GM19025 (cell line): Measurements from ENCODE around the gene GPR25.
A peak's percentile ranks its signal among the peaks of the same experiment; 100 is the strongest.
"Not testable (repeated sequence)": the region's sequence is repeated elsewhere in the genome, so short reads cannot be mapped to it uniquely, and the experiment has no call there.

Experiments
- ATAC-seq: cut with Tn5 transposase; IDR thresholded peaks from one replicate; pipeline ENCODE4 v1.9.1; 2021; ENCODE audit warnings: mild to moderate bottlenecking, low read depth, moderate library complexity; ENCODE audit not compliant: unreplicated experiment

The GPR25 gene

DNA sequence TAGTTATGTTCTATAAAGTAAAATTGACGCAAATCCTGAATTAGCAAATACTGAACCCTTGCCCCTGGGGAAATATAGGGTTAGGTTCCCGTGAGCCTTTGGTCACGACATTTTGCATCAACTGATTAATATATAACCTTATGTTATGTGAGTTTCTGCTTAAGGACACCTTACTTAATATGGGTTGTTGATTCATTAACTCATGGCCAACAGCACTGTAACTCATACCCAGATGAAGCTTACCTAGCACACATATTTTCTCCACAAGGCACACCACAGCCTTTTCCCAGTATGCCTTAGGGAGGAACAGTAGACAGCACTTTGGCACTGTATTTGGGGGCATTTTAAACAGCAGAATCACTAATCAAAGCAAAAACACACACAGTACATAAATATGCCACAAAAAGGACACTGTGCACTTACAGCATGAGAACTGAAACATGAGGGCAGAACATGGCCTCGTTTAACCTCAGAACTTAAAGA lies 37.0 kb downstream of the GPR25 start:
- ATAC-seq, result peak; percentile 47

DNA sequence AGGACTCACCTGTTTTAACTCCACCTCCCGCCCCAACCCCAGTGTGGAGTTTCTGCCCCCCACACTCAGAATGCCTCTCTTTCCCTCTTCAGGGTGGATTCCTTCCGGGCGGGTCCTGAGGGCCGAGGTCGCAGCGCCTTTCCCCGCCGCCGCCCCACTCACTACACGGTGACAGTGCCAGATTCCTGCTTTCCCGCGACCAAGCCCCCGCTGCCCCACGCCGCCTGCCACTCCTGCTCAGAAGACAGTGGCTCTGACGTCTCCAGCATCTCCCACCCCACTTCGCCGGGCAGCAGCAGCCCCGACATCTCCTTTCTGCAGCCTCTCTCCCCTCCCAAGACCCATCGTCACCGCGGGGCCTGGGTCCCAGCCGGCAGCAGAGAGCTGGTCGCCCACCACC lies 38.6 kb downstream of the GPR25 start:
- ATAC-seq, result no peak

DNA sequence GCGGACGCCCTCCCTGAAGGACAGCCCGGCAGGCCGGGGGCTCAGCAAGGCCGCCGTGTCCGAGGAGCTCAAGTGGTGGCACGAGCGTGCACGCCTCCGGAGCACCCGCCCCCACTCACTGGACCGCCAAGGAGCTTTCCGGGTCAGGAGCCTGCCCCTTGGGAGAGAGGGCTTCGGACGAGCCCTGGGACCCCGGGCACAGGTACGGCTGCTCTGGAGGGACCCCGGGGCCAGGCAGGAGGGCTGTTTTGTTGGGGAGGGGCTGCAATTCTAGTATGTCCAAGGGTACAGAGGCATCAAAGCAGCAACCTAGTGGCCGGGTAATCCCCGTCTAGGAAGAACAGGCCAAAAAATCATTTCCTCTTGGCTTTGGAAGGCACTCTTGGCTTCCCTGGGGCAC lies 39.2 kb downstream of the GPR25 start:
- not testable (repeated sequence) for ATAC-seq

DNA sequence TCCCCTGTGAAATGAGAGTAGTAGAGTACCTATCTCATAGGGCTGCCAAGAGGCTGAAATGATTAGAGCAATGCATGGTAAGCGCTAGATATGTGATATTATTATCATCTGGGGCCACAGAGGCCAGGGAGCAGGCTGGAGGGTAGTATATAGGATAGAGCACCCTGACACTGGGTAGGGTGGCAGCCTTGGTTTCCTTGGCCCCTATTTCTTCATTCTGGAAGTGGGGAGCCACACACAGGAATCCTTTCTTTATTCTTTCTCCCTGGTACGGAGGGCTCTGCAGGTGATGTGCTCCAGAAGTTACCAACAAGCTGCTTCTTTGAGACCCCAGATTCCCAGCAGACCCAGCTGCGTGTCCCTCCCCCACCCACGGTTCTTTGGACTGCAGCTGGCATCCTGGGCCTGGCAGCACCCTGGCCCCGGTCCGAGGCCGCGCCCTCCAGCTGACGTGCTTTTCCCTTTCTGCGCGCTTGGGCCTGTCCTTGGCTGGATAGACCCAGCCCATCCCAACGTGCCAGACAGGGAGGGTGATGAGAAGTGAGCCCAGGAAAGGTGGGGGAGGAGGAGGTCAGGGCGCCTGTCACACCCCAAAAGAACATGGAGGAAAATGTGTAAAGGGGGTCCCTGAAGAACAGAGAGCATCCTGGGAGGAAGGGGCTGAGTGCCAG lies 40.1 kb downstream of the GPR25 start:
- ATAC-seq, result no peak

DNA sequence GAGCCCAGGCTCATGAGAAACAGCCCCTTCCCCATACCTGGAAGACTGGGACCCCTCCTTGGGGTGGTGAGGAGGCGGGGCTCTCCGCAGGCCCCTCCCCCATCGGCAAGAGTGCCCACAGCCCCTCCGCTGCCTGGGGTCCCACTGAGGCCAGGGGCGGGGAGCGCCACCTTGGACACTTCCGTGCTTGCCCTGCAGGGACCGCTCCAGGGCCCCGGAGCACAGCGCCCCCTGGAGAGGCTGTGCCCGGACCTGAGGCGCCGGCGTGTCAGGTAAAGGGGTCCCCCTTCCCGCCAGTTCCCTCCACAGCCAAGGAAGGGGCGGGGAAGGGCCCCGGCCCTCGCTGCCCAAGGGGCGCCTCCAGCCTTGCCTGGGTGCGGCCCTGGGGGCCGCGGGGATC lies 43.4 kb downstream of the GPR25 start:
- ATAC-seq, result no peak

DNA sequence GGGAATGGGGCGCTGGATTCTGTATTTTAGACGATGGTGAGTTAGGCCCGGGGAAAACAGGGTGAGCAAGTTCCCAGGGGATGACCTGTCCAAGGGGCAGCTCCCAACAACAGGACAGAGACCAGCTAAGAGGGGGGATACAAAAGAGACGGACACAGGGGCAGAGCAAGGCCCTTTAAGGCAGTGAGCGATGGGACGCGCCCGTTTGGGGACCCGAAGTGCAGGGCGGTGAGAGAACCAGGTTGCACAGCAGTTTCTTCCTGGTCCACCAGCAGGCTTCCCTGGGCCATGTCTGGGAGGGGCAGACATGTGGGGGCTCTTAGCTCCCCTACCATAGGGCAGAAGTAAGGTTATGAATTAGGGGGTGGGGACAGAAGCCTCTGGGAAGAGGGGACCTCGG lies 43.9 kb downstream of the GPR25 start:
- no peak for ATAC-seq

DNA sequence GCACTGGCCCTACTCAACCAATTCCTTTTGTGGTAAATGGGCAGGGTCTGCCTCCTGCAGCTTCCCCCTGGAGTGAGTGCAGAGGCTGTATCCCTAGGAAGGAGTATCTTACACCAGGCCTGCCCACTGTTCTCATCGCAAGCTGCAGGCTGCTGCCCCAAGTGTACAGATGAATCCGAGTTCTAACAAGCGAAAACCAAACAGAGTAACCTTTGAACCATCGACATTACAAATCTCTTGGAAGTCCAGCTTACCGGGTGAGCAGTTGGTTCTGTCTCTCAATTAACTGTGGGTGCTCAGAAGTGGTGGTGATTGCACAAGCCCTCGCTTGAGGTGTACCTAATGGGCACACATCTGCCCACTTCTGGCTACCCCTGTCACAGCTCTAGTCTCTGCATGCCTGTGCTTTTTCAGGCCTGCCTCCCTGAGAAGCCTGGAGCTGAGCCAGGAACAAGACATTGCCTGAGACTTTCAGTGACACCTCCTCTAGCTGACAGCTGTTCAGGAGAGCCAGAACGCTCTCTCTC lies 44.6 kb downstream of the GPR25 start:
- ATAC-seq, result no peak

DNA sequence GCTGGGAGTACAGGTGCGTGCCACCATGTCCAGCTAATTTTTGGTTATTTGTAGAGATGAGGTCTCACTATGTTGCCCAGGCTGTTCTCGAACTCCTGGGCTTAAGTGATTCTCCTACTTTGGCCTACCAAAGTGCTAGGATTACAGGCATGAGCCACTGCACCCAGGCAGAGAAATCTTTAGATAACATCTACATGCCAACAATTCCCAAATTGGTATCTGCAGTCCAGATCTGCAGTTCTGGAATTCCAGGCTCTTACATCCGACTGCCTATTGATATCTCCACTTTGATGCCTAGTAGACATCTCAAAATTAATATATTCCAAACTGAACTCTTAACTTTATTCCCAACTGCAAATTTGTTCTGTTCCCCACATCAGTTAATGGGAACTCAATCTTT lies 45.2 kb downstream of the GPR25 start:
- ATAC-seq, result no peak

DNA sequence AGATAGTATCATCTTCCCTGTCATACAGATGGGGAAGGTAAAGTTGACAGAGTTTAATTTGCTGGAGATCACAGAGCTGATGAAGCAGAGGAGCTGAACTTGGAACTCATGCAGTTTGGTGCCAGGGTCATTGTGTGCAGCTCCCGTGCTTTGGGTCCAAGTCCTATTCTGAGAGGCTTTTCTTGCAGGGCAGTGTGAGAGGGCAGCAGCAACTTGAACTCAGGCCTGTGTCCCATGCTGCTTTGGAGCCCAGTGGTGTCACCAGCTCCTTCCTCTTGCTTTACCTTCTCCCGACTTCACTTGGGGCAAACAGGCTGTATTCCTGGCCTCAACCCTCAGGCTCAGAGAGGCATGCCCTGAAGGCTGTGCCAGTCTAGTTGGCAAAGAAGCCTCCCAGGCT lies 46.6 kb downstream of the GPR25 start:
- ATAC-seq, result no peak

DNA sequence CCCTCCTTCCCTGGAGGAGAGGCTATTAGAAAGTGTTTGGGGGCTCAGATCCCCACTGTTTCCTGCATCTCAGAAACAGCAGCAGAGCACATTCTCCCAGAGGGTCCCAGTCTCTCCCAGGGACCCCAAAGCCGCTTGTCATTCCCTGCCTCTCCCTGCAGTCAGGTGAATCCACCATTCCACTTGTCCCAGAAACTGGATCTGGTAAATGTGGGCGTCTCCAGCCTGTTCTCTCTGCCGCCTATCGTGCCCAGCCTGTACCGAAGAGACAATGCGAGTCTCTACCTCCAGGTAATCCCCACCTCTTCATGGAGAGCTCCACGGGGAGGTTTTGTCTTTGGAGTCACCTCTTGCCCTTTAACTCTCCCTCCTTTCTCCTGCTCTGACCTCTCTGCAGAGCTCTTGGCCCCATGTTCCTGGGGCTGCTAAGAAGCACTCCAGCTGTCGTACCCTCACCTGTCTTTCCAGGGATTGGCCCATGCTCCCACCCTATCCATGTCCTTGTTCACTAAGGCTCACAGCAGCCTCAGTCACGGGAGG lies 48.9 kb downstream of the GPR25 start:
- no peak for ATAC-seq

DNA sequence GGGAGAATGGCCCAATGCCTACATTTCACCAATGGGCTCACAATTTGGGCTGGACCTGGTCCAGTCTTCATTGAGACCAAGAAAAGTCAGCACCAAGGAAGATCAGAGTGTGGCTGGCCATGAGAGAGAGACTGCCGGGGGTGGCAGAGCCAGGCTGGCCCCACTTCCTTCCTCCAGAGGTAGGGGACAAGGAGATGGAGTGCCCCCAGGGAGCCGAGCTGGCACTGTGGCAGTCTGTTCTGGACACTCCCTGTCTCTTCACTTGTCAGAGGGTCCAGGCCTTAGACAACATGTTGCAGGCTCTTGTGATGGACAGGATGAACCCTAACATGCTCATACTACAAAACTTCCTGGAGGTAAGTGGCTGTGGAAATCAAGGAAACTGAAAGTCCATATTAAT lies 49.6 kb downstream of the GPR25 start:
- no peak for ATAC-seq

DNA sequence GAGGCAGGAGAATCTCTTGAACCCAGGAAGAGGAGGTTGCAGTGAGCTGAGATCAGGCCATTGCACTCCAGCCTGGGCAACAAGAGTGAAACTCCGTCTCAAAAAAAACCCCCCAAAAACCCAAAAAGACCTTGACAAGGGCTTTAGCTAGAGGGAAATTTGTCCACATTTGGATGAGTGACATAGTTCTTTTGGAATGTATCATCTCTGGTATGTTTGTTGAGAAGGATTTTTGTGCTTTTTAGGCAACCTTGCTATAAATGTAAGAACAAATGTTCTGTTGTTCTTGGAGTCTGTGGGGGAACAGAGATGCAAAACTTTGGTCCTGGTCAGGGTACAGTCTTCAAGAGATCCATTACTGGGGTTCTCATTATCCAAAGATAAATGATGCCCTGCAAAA lies 50.8 kb downstream of the GPR25 start:
- no peak for ATAC-seq
